NCI-H510A treated with DMSO at 0.1 percent for 48 hours (cell line): ENCODE measurements around the gene DNAJC4.

Experiments used
- DNase-seq: peaks from one replicate; lab custom pipeline; 2025; lab: John Stamatoyannopoulos, UW

Gene DNAJC4

GRCh38 chr11:64276653-64277431 is 46.5 kb downstream of the DNAJC4 start:
- no peak for DNase-seq

DNA sequence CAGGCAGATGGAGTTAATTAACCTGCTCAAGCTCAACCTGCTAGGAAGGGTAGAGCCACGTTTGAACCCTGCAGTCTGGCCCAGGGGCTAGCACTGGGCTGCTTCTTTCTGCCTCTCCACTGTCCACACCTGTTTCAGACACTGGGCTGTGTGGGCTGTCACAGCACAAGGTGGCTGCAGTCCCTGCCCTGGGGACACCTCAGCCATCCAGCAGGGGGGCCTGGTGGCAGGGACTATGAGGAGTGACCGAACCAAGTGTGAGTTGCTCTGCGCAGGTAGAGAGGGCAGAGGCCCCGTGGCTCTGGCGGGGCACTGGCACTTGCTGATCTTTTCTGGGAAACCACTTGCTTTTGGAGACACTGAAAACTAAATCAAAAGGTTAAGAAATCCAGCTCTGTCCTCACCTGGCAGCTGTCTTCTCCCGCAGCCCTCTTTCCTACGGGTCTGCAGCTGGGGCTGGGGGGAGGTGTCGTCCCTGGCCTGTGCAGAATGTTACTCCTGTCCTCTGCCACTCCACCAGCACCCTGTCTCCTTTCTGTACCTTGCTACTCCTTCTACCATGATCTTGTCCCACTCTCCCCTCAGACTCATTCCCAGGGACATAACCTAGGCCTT is 48.3 kb downstream of the DNAJC4 start:
- DNase-seq = no peak

DNA sequence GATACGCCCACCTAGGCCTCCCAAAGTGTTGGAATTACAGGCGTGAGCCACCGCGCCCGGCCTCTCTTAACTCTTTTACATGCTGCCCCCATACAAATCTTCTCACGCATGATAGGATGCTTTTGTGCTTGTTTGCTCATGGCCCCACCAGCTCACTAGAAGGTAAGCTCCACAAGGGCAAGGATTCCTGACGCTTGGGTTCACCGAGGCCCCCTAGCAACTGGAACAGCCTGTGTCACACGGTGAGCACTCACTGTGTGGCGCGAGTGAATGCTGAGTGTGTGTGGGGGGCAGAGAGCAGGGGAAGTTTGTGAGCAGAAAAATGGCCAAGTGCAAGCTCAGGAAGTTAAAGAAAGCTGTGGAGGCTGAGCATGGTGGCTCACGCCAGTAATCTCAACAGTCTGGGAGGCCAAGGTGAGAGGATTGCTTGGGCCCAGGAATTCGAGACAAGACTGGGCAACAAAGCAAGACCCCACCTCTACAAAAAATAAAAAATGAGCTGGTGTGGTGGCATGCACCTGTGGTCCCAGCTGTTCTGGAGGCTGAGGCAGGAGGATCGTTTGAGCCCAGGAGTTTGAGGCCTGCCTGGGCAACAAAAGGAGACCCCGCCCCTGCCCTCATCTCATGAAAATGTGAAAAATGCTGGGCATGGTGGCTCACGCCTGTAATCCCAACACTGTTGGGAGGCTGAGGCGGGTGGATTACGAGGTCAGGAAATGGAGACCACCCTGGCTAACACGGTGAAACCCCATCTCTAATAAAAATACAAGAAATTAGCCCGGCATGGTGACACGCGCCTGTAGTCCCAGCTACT is 51.8 kb downstream of the DNAJC4 start:
- no peak for DNase-seq

DNA sequence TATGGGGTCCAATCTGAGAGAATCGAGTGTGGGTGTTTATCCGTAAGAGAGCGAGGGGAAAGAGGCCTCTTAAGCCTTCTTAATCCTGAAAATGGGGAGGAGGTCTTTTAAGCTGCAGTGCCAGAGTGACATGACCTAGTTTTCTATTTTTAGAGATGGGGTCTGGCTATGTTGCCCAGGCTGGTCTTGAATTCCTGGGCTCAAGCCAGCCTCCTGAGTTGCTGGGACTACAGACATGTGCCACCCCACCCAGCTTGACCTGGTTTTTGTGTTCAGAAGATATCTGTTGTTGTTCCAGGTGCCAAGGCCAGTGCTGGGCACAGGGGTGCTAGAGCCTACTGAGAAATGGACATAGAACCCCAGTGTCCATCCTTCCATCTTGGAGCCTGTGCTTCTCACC is 52.7 kb downstream of the DNAJC4 start:
- DNase-seq = no peak
